Psoas muscle (tissue), 8 donors: ENCODE measurements around the gene STRBP. TPM values are rescaled to one million over a fixed set of nuclear protein-coding genes. Genes with fewer than 3 reads are reported as not detected.

ENCODE experiments used
- ATAC-seq, 4 donors: fragments of 200-7000 bp; cut with Tn5 transposase; one replicate each; pipeline ENCODE4 v1.9.1; 2020; ENCODE audit warnings: moderate library complexity in 3 of 4, mild to moderate bottlenecking in 2 of 4
- DNase-seq, 2 donors: peaks; one replicate each; pipeline ENCODE4 v3.0.0-alpha.2; 2020
- H3K27ac ChIP-seq: fragments of 200-600 bp; one replicate; pipeline ENCODE4 v1.8.0; 2022
- H3K27me3 ChIP-seq, 3 donors: fragments of 200-600 bp in 1 of 3; one replicate each; pipeline versions ENCODE4 v1.6.1 to v1.8.0; 2013 to 2022; ENCODE audit warnings: low read length in 2 of 3, mild to moderate bottlenecking in 2 of 3, moderate library complexity in 1 of 3; ENCODE audit not compliant: insufficient read depth in 3 of 3
- H3K36me3 ChIP-seq, 2 donors: fragments of 200-600 bp in 1 of 2; one replicate each; pipeline versions ENCODE4 v1.6.1 to v1.8.0; 2013 to 2022; ENCODE audit warnings: low read depth in 1 of 2, mild to moderate bottlenecking in 1 of 2, moderate library complexity in 1 of 2; ENCODE audit not compliant: insufficient read depth in 1 of 2
- H3K4me1 ChIP-seq: fragments of 200-600 bp; one replicate; pipeline ENCODE4 v1.8.0; 2022
- H3K4me3 ChIP-seq: fragments of 200-600 bp; one replicate; pipeline ENCODE4 v1.8.0; 2022; ENCODE audit warnings: mild to moderate bottlenecking
- H3K9me3 ChIP-seq: fragments of 200-600 bp; one replicate; pipeline ENCODE4 v1.8.0; 2022
- WGBS, 3 donors: extraction: QIAGEN DNeasy Blood & Tissue Kit; methylation state at CpG; one replicate each; pipeline versions ENCODE4 v1.1.6 to v1.1.7; 2013; 5-methylcytosine and 5-hydroxymethylcytosine counted together
- intact Hi-C, 2 donors: fragments of 100-400 bp; cut with DNase I; formaldehyde crosslinking; loops; one replicate each; pipeline versions ENCODE4 v1.11.0 to v1.14.2; 2022
- polyA plus RNA-seq, 3 donors: library from polyadenylated mRNA; stranded (reverse); fragments of 200-250 nt; gene quantifications; one replicate each; pipeline ENCODE4 v1.2.3, GENCODE V29; 2013
- total RNA-seq, 4 donors: library from RNA; stranded (reverse); fragmentation: NEBNext Ultra II Directional in 2 of 4; extraction: Animal tissue kit (Norgen Biotek cat#: 25700) in 2 of 4; gene quantifications; one replicate each; pipeline versions ENCODE4 v1.2.1 to v1.2.4, GENCODE V29; 2021 to 2023
- TF ChIP-seq, protein P1 (sequence below): fragments of 200-600 bp; IDR thresholded peaks from one replicate; pipeline ENCODE4 v1.8.0; 2022; ENCODE audit warnings: antibody characterized with exemption
- donor health status: healthy with polysubstance abuse.
- donor health status: DM: no; HTN: no; CAD: no; lungs with moderate emphysema.
- donor health status: Bipolar disorder and iron deficiency.
- donor health status: healthy.
- donor health status: DM: yes; HTN: yes; CAD: no.
- donor health status: DM: no; HTN: no; CAD: no.
- donor health status: DM: no; HTN: no; CAD: no.
- donor health status: DM: yes; HTN: yes; CAD: no.

The STRBP gene
- total and polyA plus RNA-seq, 7 donors = 3.8 to 8.5 (median 6.2) TPM

GRCh38 chr9:123104807-123105206 is 163.6 kb downstream of the STRBP start:
- no peak for DNase-seq
- 81 to 87% (median 85%) methylated on average over 7 of the region's 7 CpGs for WGBS, 3 donors
- H3K36me3 ChIP-seq = peaks cover 0 to 78% of the 10 kb centered on the region in 2 donors

DNA sequence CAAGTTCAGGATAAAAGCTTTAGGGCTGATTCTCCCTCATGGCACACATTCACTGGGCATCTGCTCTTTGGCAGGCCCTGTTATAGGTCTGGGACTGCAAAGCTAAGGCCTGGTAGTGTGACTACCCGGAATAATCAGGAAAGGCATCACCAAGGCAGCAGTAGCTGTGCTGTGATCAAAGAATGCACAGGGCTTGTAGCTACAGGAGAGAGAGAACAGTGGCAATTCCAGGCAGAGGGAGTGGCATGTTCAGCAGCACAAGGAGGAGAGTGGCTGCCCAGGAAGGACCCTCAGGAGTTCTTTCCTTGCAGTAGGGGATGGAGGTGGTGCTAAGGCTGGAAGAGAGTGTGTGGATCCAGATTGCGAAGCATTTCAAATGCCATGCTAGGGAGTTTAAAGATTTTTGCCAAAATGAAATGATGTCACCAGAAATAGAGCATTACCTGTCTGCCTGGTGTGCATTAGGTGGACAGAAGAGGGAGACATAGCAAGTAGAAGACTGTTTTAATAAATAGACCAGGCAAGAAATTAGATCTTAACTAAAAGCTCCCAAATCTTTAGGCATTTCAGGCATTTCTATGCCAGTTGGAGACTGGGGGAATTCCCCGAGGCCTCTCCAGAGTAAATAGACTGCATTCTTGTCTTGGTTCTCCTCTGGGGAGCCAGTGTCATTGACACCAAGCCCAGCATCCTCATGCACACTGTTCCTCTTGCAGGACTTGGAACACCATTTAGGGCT is 165.8 kb downstream of the STRBP start:
- intact Hi-C loops = no loop called here
- Histone ChIP-seq H3K27me3 (no peaks in the 10 kb centered on the region), H3K27ac (no peak overlapping the region), H3K9me3 (no peaks in the 10 kb centered on the region), H3K36me3 (peaks cover 9 to 82% of the 10 kb centered on the region in 2 donors), H3K4me3 (no peak overlapping the region), H3K4me1 (no peaks in the 10 kb centered on the region)
- ATAC-seq (no peak), DNase-seq (no peak)
- TF ChIP-seq, protein P1, sequence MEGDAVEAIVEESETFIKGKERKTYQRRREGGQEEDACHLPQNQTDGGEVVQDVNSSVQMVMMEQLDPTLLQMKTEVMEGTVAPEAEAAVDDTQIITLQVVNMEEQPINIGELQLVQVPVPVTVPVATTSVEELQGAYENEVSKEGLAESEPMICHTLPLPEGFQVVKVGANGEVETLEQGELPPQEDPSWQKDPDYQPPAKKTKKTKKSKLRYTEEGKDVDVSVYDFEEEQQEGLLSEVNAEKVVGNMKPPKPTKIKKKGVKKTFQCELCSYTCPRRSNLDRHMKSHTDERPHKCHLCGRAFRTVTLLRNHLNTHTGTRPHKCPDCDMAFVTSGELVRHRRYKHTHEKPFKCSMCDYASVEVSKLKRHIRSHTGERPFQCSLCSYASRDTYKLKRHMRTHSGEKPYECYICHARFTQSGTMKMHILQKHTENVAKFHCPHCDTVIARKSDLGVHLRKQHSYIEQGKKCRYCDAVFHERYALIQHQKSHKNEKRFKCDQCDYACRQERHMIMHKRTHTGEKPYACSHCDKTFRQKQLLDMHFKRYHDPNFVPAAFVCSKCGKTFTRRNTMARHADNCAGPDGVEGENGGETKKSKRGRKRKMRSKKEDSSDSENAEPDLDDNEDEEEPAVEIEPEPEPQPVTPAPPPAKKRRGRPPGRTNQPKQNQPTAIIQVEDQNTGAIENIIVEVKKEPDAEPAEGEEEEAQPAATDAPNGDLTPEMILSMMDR = no peak
- WGBS, 3 donors = 89 to 93% (median 91%) methylated on average over 3 of the region's 3 CpGs

More at GRCh38 chr9:123104807-123105206, 163.6 kb downstream of the STRBP start:
- no peak for ATAC-seq
- H3K4me1 ChIP-seq = no peaks in the 10 kb centered on the region
- H3K27ac ChIP-seq = no peak overlapping the region
- H3K9me3 ChIP-seq = no peaks in the 10 kb centered on the region
- no peak overlapping the region for H3K4me3 ChIP-seq
- TF ChIP-seq, protein P1 = no peak
- intact Hi-C loops = loop anchor here in 1 of 2 donors (5.0 kb wide), 1 partner anchor 247 kb away; no protein-coding TSS in a partner anchor
- H3K27me3 ChIP-seq = no peaks in the 10 kb centered on the region

GRCh38 chr9:123099548-123099947 is 168.8 kb downstream of the STRBP start:
- H3K27ac ChIP-seq = no peak overlapping the region
- intact Hi-C loops = no loop called here
- H3K4me3 ChIP-seq = no peak overlapping the region
- peaks cover 13 to 91% of the 10 kb centered on the region in 2 donors for H3K36me3 ChIP-seq
- no peaks in the 10 kb centered on the region for H3K27me3 ChIP-seq
- no peaks in the 10 kb centered on the region for H3K9me3 ChIP-seq
- ATAC-seq = no peak
- no peaks in the 10 kb centered on the region for H3K4me1 ChIP-seq
- DNase-seq = no peak
- 96% methylated on average over 3 of the region's 3 CpGs for WGBS, 3 donors
- TF ChIP-seq, protein P1 = no peak

DNA sequence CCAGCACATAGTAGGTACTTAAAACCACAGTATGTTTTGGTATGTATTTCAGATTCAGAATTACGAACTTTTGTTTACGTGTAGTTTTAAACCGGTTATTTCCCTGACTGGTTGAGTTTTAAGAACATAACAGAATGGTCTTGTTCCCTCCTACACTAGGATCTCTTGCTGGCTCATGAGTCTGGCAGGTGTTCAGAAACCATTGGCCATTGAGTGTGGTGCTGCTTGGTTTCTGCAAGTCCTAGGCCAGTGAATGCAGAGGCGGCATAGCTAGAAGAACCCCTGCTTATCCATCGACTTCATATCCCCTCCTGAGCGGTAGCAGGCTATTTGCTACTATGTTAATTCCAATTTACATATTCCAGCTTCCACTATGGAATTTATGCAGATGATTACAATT is 169.3 kb downstream of the STRBP start:
- DNase-seq = no peak
- H3K36me3 ChIP-seq = peaks cover 13 to 91% of the 10 kb centered on the region in 2 donors
- intact Hi-C loops = no loop called here
- no peak overlapping the region for H3K27ac ChIP-seq
- WGBS, 3 donors = 92 to 95% (median 94%) methylated on average over 6 of the region's 6 CpGs
- no peaks in the 10 kb centered on the region for H3K4me1 ChIP-seq
- H3K9me3 ChIP-seq = no peaks in the 10 kb centered on the region
- no peak overlapping the region for H3K4me3 ChIP-seq
- TF ChIP-seq, protein P1 = no peak
- no peaks in the 10 kb centered on the region for H3K27me3 ChIP-seq
- ATAC-seq = no peak
